ENCODE results near the gene NRCAM.
"Not testable (repeated sequence)": the region's sequence is repeated elsewhere in the genome, so short reads cannot be mapped to it uniquely, and the experiment has no call there.

Gene NRCAM

DNA sequence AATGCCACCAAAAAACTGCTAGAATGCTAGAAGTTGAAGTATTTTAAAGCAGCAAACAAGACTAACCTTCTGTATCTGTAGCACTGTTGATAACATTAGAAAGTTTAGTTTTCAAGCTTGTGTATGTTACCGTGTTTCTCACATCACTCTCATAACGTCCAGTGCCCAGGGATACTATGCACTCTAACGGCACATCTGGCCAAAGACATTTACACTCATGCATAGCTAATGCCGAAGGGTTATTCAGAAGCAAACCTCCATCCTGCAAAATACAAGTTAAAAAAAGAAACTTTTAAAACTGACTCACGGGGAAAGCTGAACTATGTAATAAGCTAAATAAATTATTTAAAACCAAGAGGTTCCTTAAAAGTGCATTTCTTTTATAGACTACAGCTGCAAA is 22.9 kb upstream of the NRCAM start:
- Histone ChIP-seq H3K9ac (ENCODE audit: low read depth, low read length) (no peak overlapping the region), H3K9me3 (ENCODE audit: control insufficient read depth, insufficient read depth, low read length) (no peaks in the 10 kb centered on the region), H3K36me3 (ENCODE audit: insufficient read depth, low read length) (peaks cover 3% of the 10 kb centered on the region; the same call in 1 of the 2 replicates), H3K4me1 (ENCODE audit: insufficient read depth, low read length) (no peaks in the 10 kb centered on the region)

DNA sequence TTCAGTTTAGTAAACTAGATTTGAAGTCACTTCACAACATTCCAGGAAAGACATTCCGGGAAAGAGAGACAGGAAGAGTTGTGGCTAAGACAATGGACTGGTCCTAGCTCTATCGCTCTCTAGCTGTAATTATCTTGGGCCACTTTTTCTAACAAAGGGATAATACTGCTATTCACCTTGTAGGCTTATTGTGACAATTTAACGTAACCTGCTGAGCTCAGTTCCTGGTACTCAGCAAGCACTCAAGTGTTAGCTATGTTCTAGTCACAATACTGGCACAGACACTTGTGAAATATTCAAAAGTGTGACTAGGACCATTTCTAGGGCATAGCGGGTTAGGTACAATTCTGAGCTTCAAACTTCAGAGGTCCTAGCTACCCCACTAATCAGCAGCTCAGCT is 12.0 kb upstream of the NRCAM start:
- H3K9ac ChIP-seq (ENCODE audit: low read depth, low read length), result no peak overlapping the region
- H3K4me1 ChIP-seq (ENCODE audit: insufficient read depth, low read length), result no peaks in the 10 kb centered on the region
- H3K36me3 ChIP-seq (ENCODE audit: insufficient read depth, low read length), result no peaks in the 10 kb centered on the region
- no peaks in the 10 kb centered on the region for H3K9me3 ChIP-seq (ENCODE audit: control insufficient read depth, insufficient read depth, low read length)

DNA sequence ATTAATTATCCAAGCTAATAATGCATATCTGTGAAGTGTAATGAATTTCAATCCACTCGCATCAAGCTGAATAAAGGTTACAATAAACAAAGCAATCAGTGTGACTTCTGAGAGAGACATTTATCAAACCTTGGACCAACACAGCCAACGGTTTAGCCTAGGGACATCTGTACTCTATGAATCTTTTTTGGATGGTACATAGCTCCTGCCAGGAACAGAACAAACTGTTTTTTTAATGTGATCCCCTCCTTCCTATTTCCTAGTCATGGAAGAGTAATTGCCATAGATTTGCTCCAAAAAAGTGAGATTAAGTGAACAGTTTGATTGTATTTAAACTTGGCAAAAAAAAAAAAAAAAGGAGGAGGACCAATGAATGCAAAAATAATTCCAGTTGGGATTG is 11.2 kb upstream of the NRCAM start:
- H3K9ac ChIP-seq (ENCODE audit: low read depth, low read length), result no peak overlapping the region
- no peaks in the 10 kb centered on the region for H3K4me1 ChIP-seq (ENCODE audit: insufficient read depth, low read length)
- H3K9me3 ChIP-seq (ENCODE audit: control insufficient read depth, insufficient read depth, low read length), result no peaks in the 10 kb centered on the region
- H3K36me3 ChIP-seq (ENCODE audit: insufficient read depth, low read length), result no peaks in the 10 kb centered on the region

DNA sequence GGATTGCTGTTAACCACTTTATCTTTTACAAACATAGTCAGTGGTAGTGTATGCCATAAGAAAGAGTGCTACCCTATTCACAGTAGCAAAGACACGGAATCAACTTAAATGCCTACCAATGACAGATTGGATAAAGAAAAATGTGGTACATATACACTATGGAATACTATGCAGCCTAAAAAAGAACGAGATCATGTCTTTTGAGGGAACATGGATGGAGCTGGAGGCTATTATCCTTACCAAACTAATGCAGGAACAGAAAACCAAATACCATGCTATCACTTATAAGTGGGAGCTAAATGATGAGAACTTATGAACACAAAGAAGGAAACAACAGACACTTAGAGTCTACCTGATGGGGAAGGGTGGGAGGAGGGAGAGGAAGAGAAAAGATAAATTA is 10.1 kb upstream of the NRCAM start:
- not testable (repeated sequence) for H3K9me3 ChIP-seq (ENCODE audit: control insufficient read depth, insufficient read depth, low read length); H3K4me1 ChIP-seq (ENCODE audit: insufficient read depth, low read length); H3K9ac ChIP-seq (ENCODE audit: low read depth, low read length); H3K36me3 ChIP-seq (ENCODE audit: insufficient read depth, low read length)

DNA sequence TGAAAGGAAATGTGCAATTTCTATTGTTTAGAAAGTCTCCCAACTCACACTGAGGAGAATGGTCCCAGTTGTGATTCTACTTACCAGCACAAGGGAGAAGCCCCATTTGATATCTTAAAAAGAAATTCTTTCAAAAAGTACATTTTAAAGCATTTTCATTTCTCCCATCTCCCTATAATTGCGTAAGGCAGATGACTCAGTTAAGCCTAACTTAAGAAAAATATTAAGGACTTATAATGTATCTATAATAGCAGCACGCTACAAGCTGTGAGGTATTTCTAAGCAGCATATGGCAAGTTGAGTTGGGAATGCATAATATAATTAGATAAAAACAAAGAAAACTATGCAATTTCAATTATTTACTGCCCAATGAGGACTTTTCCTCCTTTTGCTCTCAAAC is 8.5 kb upstream of the NRCAM start:
- H3K36me3 ChIP-seq (ENCODE audit: insufficient read depth, low read length), result no peaks in the 10 kb centered on the region
- no peaks in the 10 kb centered on the region for H3K9me3 ChIP-seq (ENCODE audit: control insufficient read depth, insufficient read depth, low read length)
- H3K4me1 ChIP-seq (ENCODE audit: insufficient read depth, low read length), result no peaks in the 10 kb centered on the region; the same call in 1 of the 2 replicates
- no peak overlapping the region for H3K9ac ChIP-seq (ENCODE audit: low read depth, low read length)

DNA sequence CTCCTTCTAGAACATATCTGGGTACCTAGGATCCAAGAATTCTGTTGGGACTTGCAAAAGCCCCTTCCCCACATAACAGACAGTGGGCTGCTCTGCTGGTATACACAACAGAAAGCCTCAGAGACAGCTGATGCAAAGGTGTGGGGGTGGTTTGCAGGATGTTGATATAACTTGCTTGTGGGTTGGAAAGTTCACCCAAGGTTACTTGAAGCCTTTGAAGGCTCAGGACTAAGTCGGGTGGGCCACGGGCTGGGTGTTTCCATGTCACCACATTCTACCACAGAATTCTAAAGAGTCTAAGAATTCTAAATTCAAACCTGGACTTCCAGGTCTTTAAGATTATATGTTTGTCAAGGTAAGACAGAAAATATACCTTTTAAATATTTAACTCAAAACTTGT is 7.4 kb upstream of the NRCAM start:
- Histone ChIP-seq H3K9ac (ENCODE audit: low read depth, low read length) (no peak overlapping the region), H3K4me1 (ENCODE audit: insufficient read depth, low read length) (no peaks in the 10 kb centered on the region; the same call in 1 of the 2 replicates), H3K36me3 (ENCODE audit: insufficient read depth, low read length) (no peaks in the 10 kb centered on the region), H3K9me3 (ENCODE audit: control insufficient read depth, insufficient read depth, low read length) (no peaks in the 10 kb centered on the region)

DNA sequence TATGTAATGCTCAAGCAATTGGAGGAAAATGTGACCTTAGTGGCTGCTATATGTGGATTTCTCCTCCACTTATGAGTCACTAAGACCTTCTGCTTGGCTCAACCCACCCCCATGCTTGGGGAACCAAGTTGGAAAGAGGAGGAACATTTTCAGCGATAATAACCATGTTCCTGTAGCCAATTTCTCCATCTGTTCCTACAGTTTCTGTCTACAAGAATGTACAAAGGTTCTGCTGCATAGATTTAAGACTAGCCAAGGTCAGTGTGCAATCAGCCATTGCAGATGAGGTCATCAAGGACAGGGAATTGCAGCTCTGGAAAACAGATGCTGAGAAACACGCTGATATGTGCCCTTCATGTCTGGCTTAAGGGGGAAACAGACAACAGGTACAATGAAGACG is 5.6 kb upstream of the NRCAM start:
- H3K9me3 ChIP-seq (ENCODE audit: control insufficient read depth, insufficient read depth, low read length), result no peaks in the 10 kb centered on the region
- no peak overlapping the region for H3K9ac ChIP-seq (ENCODE audit: low read depth, low read length)
- no peaks in the 10 kb centered on the region for H3K36me3 ChIP-seq (ENCODE audit: insufficient read depth, low read length)
- H3K4me1 ChIP-seq (ENCODE audit: insufficient read depth, low read length), result no peaks in the 10 kb centered on the region; the same call in 1 of the 2 replicates

DNA sequence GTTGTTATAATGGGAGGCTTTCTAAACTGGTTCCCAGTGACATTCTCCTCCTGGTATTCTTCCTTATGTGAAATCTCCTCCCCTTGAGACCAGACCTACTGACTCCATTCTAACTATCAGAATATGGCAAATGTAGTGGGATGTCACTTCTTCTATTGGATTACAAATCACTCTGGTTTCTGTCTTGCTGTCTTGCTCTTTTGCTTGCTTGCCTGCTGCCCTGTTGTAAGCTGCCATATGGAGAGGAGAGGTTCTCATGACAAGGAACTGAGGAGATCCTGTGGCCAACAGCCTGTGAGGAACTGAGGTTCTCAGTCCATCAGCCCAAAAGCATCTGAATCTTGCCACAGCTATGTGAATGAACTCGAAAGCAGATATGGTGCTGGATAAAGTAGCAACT is 4.7 kb upstream of the NRCAM start:
- Histone ChIP-seq H3K36me3 (ENCODE audit: insufficient read depth, low read length) (no peaks in the 10 kb centered on the region), H3K9ac (ENCODE audit: low read depth, low read length) (no peak overlapping the region), H3K4me1 (ENCODE audit: insufficient read depth, low read length) (no peaks in the 10 kb centered on the region; the same call in 1 of the 2 replicates), H3K9me3 (ENCODE audit: control insufficient read depth, insufficient read depth, low read length) (no peaks in the 10 kb centered on the region)

DNA sequence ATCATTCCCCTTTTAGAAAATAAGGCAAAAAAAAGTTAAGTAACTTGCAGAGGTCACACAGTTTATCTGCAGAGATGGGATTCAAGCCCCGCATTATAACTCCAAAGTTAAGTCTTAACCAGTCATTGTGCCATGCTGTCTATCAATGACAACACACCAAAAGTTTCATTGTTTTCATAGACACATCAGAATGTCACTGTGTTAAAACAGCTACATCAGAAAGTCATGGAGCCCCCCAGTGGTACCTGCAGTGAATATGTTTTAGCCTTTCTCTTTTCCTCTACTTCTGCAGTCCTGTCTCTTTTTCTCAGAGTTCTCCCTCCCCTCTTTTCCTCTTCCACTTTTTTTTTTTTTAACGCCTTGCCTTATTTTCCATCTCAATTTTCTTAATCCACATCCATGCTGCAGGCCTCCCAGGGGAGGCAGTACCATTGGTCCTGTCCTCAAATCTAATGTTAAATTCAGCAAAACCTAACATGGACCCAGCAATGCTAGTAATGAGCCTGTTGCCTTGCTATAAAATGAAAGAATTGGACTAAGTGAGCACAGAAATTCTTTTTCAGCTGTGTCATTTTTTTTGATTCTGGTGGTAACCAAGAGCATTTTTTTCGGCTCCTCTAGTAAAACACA is 3.8 kb upstream of the NRCAM start:
- H3K36me3 ChIP-seq (ENCODE audit: insufficient read depth, low read length), result no peaks in the 10 kb centered on the region
- H3K9ac ChIP-seq (ENCODE audit: low read depth, low read length), result no peak overlapping the region
- no peaks in the 10 kb centered on the region for H3K9me3 ChIP-seq (ENCODE audit: control insufficient read depth, insufficient read depth, low read length)
- H3K4me1 ChIP-seq (ENCODE audit: insufficient read depth, low read length), result no peaks in the 10 kb centered on the region; the same call in 1 of the 2 replicates

DNA sequence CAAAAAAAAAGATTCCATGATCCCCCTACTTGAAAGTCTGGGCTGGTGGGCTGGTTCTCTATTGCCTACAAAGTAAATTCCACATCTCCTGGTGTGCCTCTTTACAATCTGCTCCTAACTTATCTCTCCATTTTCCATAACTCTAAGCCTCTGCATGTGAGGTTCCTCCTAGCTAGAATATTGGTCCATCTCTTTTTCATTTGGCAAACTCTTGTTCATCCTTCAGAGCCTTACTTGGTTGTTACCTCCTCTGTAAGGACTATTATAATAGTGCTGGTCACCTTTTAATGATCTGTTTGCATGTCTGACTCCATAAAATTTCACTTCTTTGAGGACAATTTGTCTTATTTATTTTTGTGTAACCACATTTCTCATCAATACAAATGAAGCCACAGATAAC is 1.6 kb upstream of the NRCAM start:
- no peaks in the 10 kb centered on the region for H3K9me3 ChIP-seq (ENCODE audit: control insufficient read depth, insufficient read depth, low read length)
- no peaks in the 10 kb centered on the region; the same call in 1 of the 2 replicates for H3K4me1 ChIP-seq (ENCODE audit: insufficient read depth, low read length)
- no peak overlapping the region for H3K9ac ChIP-seq (ENCODE audit: low read depth, low read length)
- H3K36me3 ChIP-seq (ENCODE audit: insufficient read depth, low read length), result no peaks in the 10 kb centered on the region

DNA sequence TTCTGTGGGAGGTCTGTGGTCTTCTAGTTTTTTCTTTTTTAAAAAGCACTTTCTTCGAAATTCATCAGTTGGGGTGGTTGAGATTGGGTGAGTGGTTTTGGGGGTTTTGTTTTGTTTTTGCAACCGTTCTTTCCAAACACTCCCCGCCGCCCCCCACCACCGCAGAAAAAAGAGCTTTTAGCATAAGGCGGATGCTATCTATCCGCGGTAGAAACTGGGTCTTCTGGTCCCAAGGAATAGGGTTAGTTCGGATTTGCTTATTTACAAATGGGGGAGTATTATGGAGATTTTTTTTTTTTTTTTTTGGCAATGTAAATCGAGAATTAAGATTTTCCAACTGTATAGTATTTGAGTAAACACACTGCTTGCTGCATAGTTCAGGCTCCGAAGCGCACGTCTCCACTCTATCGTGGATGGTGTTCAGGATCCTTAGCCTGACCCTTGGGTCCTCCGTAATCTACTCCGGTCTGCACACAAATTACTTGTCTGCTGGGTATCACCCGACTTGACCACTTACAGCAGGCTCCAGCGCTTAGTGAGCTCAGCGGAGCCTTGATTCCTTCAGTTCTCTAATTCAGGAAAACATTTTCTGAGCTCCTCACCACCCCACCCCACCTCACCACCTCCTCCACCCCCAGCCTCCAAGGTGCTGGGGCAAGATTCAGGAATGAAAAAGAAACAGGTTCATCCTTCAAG is 757 bp upstream of the NRCAM start:
- Histone ChIP-seq H3K9me3 (ENCODE audit: control insufficient read depth, insufficient read depth, low read length) (no peaks in the 10 kb centered on the region), H3K9ac (ENCODE audit: low read depth, low read length) (peak overlapping the region; percentile 67), H3K4me1 (ENCODE audit: insufficient read depth, low read length) (no peaks in the 10 kb centered on the region; the same call in 1 of the 2 replicates), H3K36me3 (ENCODE audit: insufficient read depth, low read length) (no peaks in the 10 kb centered on the region)

DNA sequence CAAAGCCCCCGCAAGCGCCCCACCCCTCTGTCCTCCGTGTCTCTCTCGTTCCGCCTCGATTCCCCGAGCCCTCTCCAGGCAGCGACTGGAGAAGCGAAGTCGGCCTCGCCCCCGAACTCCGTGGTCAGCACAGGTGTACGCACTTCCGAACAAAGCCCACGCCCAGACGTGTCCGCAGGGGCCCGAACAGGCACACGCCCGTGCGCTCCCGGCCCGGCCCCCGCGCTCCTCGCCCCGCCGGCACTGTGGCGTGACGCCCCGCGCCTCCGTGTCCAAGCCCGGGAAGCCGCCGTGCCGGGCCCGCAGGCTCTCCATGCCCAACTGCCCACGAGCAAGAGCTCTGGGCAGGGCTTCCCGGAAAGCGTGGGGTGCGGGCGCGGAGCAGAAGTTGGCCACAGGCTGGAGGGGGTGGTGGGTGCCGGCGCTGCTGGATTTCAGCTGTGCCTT is 662 bp downstream of the NRCAM start:
- Histone ChIP-seq H3K9me3 (ENCODE audit: control insufficient read depth, insufficient read depth, low read length) (no peaks in the 10 kb centered on the region), H3K9ac (ENCODE audit: low read depth, low read length) (peak overlapping the region; percentile 72; the same call in 1 of the 2 replicates), H3K36me3 (ENCODE audit: insufficient read depth, low read length) (no peaks in the 10 kb centered on the region), H3K4me1 (ENCODE audit: insufficient read depth, low read length) (no peaks in the 10 kb centered on the region; the same call in 1 of the 2 replicates)

DNA sequence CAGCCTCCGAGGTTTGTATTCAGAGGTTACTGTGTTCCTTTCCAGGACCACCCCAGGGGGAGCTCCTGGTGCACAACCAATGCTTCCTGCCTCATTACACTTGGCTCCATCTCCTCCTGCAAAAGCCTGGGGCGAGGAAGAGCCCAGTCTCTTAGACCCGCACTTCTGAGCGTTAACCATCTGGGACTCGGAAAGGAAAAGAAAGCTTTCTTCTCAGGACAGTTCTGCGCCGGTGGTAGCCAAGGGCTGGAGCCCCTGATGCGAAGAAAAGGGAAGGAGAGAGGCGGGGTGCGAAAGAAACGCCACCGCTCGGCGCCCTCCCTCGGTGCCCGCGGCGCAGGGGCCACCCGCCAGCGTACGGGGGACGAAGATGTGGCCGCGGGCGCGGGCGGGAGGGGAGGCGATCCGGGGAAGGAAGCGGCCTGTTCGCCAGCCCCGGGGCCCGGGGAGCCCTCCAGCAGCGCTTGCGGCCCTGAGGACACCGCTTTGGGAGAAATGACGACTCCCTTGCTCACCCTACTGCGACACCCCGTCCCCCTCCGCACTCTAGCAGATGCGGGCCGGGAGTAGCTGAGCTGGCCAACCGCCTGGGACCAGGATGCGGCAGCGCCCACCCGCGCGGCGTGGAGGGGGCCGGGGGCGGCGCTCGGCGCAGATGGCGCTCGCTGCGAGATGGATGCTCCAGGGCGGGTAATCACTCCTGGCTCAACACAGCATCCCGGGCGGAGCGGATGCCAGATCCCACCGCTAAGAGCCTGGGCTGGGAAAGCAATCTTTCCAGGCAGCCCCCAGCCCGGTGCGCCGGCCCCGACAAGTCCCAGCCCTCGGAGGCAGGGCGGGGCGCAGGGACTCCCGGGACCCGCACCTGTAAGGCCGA is 1.3 kb downstream of the NRCAM start:
- H3K4me1 ChIP-seq (ENCODE audit: insufficient read depth, low read length), result no peaks in the 10 kb centered on the region
- peak overlapping the region; percentile 72; the same call in 1 of the 2 replicates for H3K9ac ChIP-seq (ENCODE audit: low read depth, low read length)
- no peaks in the 10 kb centered on the region for H3K36me3 ChIP-seq (ENCODE audit: insufficient read depth, low read length)
- no peaks in the 10 kb centered on the region for H3K9me3 ChIP-seq (ENCODE audit: control insufficient read depth, insufficient read depth, low read length)

DNA sequence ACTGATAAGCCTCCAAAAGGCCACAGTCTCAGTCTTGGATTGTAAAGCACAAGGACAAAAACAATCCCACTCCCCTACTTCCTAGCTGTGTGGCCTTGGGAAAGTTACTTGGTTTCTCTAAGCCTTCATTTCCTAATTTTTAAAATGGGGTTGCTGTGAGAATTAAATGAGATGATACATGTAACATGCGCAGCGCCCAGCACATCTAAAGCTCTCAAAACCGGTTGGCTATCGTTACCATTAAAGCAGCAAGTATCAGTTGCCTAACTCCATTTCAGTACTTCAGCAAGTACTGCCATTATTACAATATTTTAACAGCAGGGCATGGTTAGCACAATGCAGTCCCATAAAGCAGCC is 1.9 kb downstream of the NRCAM start:
- peak overlapping the region; percentile 72; the same call in 1 of the 2 replicates for H3K9ac ChIP-seq (ENCODE audit: low read depth, low read length)
- H3K9me3 ChIP-seq (ENCODE audit: control insufficient read depth, insufficient read depth, low read length), result no peaks in the 10 kb centered on the region
- peaks cover 3% of the 10 kb centered on the region; the same call in 1 of the 2 replicates for H3K4me1 ChIP-seq (ENCODE audit: insufficient read depth, low read length)
- no peaks in the 10 kb centered on the region for H3K36me3 ChIP-seq (ENCODE audit: insufficient read depth, low read length)

All from ES-I3 (cell line).